Non-pigmented ciliary epithelial cell (primary cell): ENCODE measurements around the gene RRP1.
A peak's percentile ranks its signal among the peaks of the same experiment; 100 is the strongest.

Experiments used
- DNase-seq: peaks from one replicate; pipeline ENCODE4 v3.0.0-alpha.2; 2010; ENCODE audit warnings: low read depth

The RRP1 gene

GRCh38 chr21:43789276-43790009 lies at the start of gene RRP1:
Gene RRP1, plus strand, starts transcription at chr21:43789577. Its CDS starts 53 bp downstream, at chr21:43789630.
- DNase-seq: peak; percentile 19

DNA sequence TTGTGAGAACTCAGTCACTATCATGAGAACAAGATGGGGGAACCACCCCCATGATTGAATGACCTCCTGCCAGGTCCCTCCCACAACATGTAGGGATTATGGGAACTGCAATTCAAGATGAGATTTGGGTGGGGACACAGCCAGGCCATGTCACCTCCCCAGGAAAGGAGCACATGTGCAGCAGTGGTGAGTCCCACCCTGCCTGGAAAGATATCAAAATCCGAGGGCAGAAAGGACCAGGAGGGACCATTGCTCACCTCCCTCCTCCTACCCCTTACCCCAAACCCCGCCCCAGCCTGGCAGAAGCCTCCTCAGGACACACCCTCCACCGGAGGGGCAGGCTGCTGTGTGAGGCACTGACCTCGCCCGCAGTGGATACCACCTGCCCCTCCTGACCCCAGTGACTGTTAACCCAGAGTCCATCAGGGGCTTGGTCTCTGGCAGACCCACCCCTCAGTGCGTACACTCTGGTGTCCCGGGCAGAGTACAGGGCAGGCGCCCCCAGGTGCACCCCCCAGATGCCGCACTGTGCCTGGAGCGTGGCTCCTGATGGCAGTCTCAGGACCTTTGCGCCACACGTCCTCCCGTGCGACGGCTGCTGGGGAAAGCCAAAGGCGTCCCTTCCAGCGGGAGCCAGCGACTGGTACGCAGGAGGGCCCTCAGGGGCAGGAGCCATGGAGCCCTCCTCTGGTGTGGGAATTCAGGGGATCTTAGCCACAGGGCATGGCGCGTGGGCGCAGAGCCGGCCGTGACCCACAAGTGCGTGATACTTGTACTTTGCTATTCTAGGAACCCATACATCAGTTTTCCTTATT lies 49.5 kb upstream of the RRP1 start:
- no peak for DNase-seq

DNA sequence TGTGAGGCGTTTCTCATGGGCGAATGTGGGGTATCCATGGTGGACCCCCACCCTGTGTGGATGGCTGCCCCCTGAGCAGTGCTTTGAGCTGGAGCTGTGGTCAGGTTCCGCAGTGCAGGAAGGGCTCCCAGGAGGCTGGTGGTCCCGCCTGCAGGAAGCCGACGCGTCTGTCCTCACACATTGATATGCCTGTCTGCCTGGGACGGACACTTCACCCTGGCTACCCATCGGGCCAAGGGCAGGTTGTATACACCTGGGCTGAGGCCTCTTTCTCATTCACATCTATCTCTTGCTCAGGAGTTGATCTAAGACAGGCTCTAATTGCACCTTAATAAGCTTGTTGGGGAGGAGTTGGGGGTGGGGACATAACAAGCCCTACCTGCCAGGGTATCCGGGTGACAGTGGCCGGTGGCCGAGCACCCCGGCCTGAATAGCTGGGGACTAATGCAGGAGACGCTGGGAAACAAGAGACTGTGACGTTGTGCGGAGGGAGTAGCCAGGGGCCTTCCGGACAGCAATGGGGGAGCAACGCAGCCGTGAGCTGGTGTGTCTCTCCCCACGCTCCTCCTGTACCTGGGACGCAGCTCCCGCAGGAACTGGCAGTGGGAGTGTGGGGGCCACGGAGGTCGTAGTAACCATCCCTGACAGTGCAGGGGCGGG lies 48.8 kb upstream of the RRP1 start:
- DNase-seq: no peak

DNA sequence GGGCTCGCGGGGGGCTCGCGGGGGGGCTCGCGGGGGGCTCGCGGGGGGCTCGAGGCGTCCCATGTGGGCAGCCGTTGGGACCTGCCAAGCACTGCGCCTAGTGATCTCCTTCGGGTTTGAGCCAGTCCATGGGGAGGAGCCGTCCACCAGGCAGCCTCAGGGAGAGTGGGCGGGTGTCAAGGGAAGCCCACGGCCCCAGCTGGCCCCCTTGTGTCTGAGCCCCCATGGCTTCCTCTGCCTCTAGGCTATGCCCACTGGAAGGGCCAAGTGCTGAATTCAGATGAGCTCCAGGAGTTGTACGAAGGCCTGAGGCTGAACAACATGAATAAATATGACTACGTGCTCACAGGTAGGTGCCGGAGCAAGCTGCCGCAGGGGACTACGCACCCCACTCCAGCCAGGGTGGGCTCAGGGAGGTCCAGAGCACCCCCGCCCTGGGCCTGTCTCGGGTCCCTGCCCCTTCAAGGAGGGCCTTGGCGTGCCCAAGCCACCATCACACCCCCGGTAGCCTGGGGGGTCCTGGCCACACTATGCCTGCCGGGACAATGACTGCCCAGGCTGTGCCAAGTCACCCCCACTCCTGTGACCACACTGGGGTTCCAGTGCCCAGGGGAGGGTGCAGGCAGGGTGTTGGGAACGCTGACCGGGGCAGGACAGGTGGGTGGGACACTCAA lies 47.8 kb upstream of the RRP1 start:
- no peak for DNase-seq

- DNase-seq: no peak
Measured at GRCh38 chr21:43743947-43744346, 45.4 kb upstream of the RRP1 start.

- DNase-seq: no peak
Measured at GRCh38 chr21:43744725-43745124, 44.7 kb upstream of the RRP1 start.

- no peak for DNase-seq
Measured at GRCh38 chr21:43745772-43746517, 43.4 kb upstream of the RRP1 start.

DNA sequence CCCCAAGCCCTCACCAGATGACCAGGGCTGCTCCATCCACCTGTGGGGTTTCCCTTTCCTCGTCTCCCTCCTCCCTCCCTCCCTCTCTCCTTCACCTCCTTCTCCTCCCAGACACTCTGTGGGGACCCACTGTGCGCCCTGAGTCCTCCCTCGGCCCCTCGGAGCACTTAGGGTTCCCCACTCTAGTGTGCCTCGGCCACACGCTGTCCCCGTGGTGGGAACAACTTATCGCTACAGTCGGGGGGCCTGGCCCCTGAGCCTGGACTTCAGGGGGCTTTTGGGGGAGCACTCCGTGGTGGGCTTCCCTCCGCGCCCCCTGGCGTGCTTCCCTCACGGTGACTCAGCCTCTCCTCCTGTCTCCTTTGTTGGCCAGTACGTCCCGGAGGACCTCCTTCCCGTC lies 40.8 kb upstream of the RRP1 start:
- DNase-seq: no peak

GRCh38 chr21:43749651-43750262 lies 39.6 kb upstream of the RRP1 start:
- no peak for DNase-seq

GRCh38 chr21:43750339-43751033 lies 38.9 kb upstream of the RRP1 start:
- DNase-seq: no peak

- DNase-seq: no peak
Measured at GRCh38 chr21:43751955-43752591, 37.3 kb upstream of the RRP1 start.

- no peak for DNase-seq
Measured at GRCh38 chr21:43752758-43753438, 36.5 kb upstream of the RRP1 start.

- DNase-seq: no peak
Measured at GRCh38 chr21:43753439-43753799, 36.0 kb upstream of the RRP1 start.

GRCh38 chr21:43754948-43755781 lies 34.2 kb upstream of the RRP1 start:
- no peak for DNase-seq

DNA sequence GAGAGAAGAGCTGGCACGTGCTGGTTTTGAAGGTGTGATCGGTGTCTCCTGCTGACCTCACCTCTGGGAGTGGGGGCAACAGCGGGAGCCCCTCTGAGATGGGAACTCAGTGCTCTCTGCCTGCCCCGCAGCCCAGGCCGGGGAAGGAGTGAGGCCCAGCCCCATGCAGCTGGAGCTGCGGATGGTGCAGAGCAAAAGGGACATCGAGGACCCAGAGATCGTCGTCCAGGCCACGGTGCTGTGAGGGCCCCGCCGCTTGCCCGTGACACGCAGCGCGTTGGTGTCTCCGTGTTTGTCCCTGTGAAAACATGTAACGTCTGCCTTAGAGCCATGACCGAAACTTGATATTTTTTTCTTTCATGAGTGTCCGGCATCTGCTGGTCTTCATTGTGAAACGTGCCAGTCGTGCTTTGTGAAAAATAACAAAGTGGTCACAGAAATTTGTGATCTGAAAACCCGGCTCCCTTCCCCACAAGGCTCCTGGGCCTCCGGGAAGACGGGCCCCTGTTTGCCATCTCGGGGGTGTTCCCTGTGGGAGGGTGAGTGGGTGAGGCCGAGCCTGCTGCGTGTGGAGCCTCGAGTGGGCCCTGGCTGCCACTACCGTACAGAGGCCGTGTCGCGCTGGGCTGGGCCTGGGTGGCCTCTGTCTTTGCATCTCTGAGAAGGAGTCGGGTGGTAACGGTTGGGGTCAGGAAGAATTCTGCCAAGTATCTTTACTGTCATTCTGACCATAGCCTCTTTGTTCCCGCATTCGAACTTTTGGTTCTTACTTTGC lies 33.4 kb upstream of the RRP1 start:
- DNase-seq: no peak

- no peak for DNase-seq
Measured at GRCh38 chr21:43757601-43758000, 31.8 kb upstream of the RRP1 start.

GRCh38 chr21:43758111-43758641 lies 31.2 kb upstream of the RRP1 start:
- no peak for DNase-seq

GRCh38 chr21:43758811-43759210 lies 30.6 kb upstream of the RRP1 start:
- DNase-seq: no peak
